T-helper 1 cell (primary cell): ENCODE measurements around the gene SH3GL2.

ENCODE experiments used
- DNase-seq, 5 donors: peaks; one replicate each; pipeline ENCODE4 v3.0.0-alpha.2; 2012 to 2020

Gene SH3GL2

GRCh38 chr9:17824191-17824590 is 245.3 kb downstream of the SH3GL2 start:
- DNase-seq: no peak

- no peak for DNase-seq
These were observed 245.9 kb downstream of the SH3GL2 start for GRCh38 chr9:17824616-17825264.

GRCh38 chr9:17825265-17825659 is 246.4 kb downstream of the SH3GL2 start:
- DNase-seq: no peak

GRCh38 chr9:17829064-17829463 is 250.2 kb downstream of the SH3GL2 start:
- DNase-seq: no peak

- no peak for DNase-seq
These were observed 251.0 kb downstream of the SH3GL2 start for GRCh38 chr9:17829812-17830385.

- no peak for DNase-seq
These were observed 253.9 kb downstream of the SH3GL2 start for GRCh38 chr9:17832812-17833211.

GRCh38 chr9:17833846-17834245 is 255.0 kb downstream of the SH3GL2 start:
- no peak for DNase-seq

GRCh38 chr9:17837965-17838364 is 259.1 kb downstream of the SH3GL2 start:
- no peak for DNase-seq

GRCh38 chr9:17839776-17840175 is 260.9 kb downstream of the SH3GL2 start:
- DNase-seq: no peak

- no peak for DNase-seq
These were observed 264.4 kb downstream of the SH3GL2 start for GRCh38 chr9:17843236-17843635.
